Spleen (tissue), 11 donors: ENCODE measurements around the gene ICAM3. TPM values are rescaled to one million over a fixed set of nuclear protein-coding genes. Genes with fewer than 3 reads are reported as not detected.
"Not testable (repeated sequence)": the region's sequence is repeated elsewhere in the genome, so short reads cannot be mapped to it uniquely, and the experiment has no call there.

Experiments used
- DNase-seq: peaks from one replicate; pipeline ENCODE4 v3.0.0-alpha.2; 2020
- H3K27ac ChIP-seq, 8 donors: fragments of 200-600 bp; sonication (generic) in 7 of 8; 1 replicate in 4 of 8; 2 replicates in 4 of 8; pipeline versions ENCODE4 v1.5.0 to v1.8.0; 2016 to 2021; ENCODE audit warnings: inconsistent platforms in 4 of 8, mild to moderate bottlenecking in 4 of 8, moderate library complexity in 1 of 8
- H3K27me3 ChIP-seq, 7 donors: fragments of 200-600 bp; sonication (generic) in 6 of 7; replicated peaks in 1 of 7; 1 replicate in 4 of 7; 2 replicates in 3 of 7; pipeline versions ENCODE4 v1.5.0 to v1.8.0; 2016 to 2021; ENCODE audit warnings: inconsistent platforms in 3 of 7, mild to moderate bottlenecking in 1 of 7
- H3K36me3 ChIP-seq, 6 donors: fragments of 200-600 bp; sonication (generic) in 5 of 6; 1 replicate in 4 of 6; 2 replicates in 2 of 6; pipeline versions ENCODE4 v1.5.0 to v1.8.0; 2016 to 2021; ENCODE audit warnings: inconsistent platforms in 2 of 6
- H3K4me1 ChIP-seq, 6 donors: fragments of 200-600 bp; sonication (generic) in 5 of 6; 1 replicate in 3 of 6; 2 replicates in 3 of 6; pipeline versions ENCODE4 v1.5.0 to v1.8.0; 2016 to 2021; ENCODE audit warnings: inconsistent platforms in 3 of 6
- H3K4me3 ChIP-seq, 8 donors: fragments of 200-600 bp; sonication (generic) in 7 of 8; 1 replicate in 4 of 8; 2 replicates in 4 of 8; pipeline versions ENCODE4 v1.5.0 to v1.8.0; 2016 to 2021; ENCODE audit warnings: inconsistent platforms in 4 of 8, mild to moderate bottlenecking in 4 of 8, moderate library complexity in 2 of 8
- H3K9me3 ChIP-seq, 8 donors: fragments of 200-600 bp; sonication (generic) in 7 of 8; 1 replicate in 4 of 8; 2 replicates in 4 of 8; pipeline versions ENCODE4 v1.5.0 to v1.8.0; 2016 to 2021; ENCODE audit warnings: inconsistent platforms in 4 of 8
- CTCF ChIP-seq, 11 experiments: fragments of 200-600 bp in 7 of 11; fragments of 450-650 bp in 4 of 11; sonication (generic) in 4 of 11; IDR thresholded peaks in 8 of 11; conservative IDR thresholded peaks in 3 of 11; 1 replicate in 7 of 11; 2 replicates in 4 of 11; pipeline versions ENCODE4 v1.4.0 to v1.8.0; 2016 to 2021; ENCODE audit warnings: antibody characterized with exemption in 11 of 11, inconsistent platforms in 4 of 11, mild to moderate bottlenecking in 1 of 11
- POLR2A ChIP-seq, 3 donors: fragments of 450-650 bp; IDR thresholded peaks; one replicate each; pipeline ENCODE4 v1.5.1; 2017; ENCODE audit warnings: antibody characterized with exemption in 3 of 3, mild to moderate bottlenecking in 1 of 3
- POLR2AphosphoS5 ChIP-seq, 3 donors: sonication (generic); formaldehyde crosslinking; IDR thresholded peaks; one replicate each; pipeline ENCODE4 v1.5.1; 2017; ENCODE audit warnings: antibody characterized with exemption in 3 of 3
- WGBS, 5 donors: extraction: QIAGEN DNeasy Blood & Tissue Kit in 3 of 5; methylation state at CpG; one replicate each; pipeline versions ENCODE4 v1.1.5 to v1.1.7; 2013 to 2018; 5-methylcytosine and 5-hydroxymethylcytosine counted together
- intact Hi-C: fragments of 100-400 bp; cut with DNase I; formaldehyde crosslinking; loops from one replicate; pipeline ENCODE4 v1.15.0; 2023; ENCODE audit warnings: low total_unique reads
- polyA plus RNA-seq, 3 donors: library from polyadenylated mRNA; stranded (reverse); fragments of 200-250 nt; gene quantifications; one replicate each; pipeline ENCODE4 v1.2.1, GENCODE V29; 2013
- total RNA-seq, 7 donors: library from RNA; depleted of rRNA in 3 of 7; stranded (reverse); fragments of >200 nt in 3 of 7; fragmentation: NEBNext Ultra II Directional in 4 of 7; extraction: Animal tissue kit (Norgen Biotek cat#: 25700) in 4 of 7; gene quantifications; one replicate each; pipeline versions ENCODE4 v1.1.0 to v1.2.1, GENCODE V29; 2016 to 2021
- donor health status: healthy with polysubstance abuse.
- donor health status: DM: no; HTN: no; CAD: no; lungs with moderate emphysema.
- donor health status: DM: no; HTN: no; CAD: no.
- donor health status: Bipolar disorder and iron deficiency.
- donor health status: healthy.
- donor health status: DM: no; HTN: no; CAD: no.
- donor health status: DM: yes; HTN: yes; CAD: no.

ICAM3 gene
- total and polyA plus RNA-seq, 10 donors, result 69.3 to 180 (median 111) TPM

GRCh38 chr19:10374931-10375330 is 35.5 kb upstream of the ICAM3 start:
- TF ChIP-seq CTCF (IDR thresholded peaks at IDR 0.05 in 8 of 11, conservative IDR thresholded peaks at IDR 0.05 in 3 of 11) (no peak), POLR2AphosphoS5 (IDR thresholded peaks at IDR 0.05) (no peak), POLR2A (IDR thresholded peaks at IDR 0.05) (no peak)

DNA sequence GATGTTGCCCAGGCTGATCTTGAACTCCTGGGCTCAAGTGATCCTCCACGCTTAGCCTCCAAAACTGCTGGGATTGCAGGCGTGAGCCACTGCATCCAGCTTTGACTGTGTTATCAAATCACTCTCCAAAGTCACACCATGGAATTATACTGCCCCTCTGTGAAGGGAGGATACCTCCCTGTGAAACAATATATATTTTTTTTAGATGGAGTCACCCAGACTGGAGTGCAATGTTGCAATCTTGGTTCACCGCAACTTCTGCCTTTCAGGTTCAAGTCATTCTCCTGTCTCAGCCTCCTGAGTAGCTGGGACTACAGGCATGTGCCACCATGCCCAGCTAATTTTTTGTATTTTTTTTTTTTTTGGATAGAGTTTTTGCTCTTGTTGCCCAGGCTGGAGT is 33.3 kb upstream of the ICAM3 start:
- WGBS, 5 donors, result 68 to 85% (median 81%) methylated on average over 3 of the region's 3 CpGs
- intact Hi-C loops, result no loop called here
- no peak for DNase-seq
- no peak overlapping the region for H3K4me3 ChIP-seq
- peaks cover 0 to 97% (median 54%) of the 10 kb centered on the region in 6 donors for H3K36me3 ChIP-seq
- H3K4me1 ChIP-seq, result peaks cover 0 to 44% (median 16%) of the 10 kb centered on the region in 6 donors
- TF ChIP-seq CTCF (IDR thresholded peaks at IDR 0.05 in 8 of 11, conservative IDR thresholded peaks at IDR 0.05 in 3 of 11) (no peak), POLR2A (IDR thresholded peaks at IDR 0.05) (no peak), POLR2AphosphoS5 (IDR thresholded peaks at IDR 0.05) (no peak)
- no peaks in the 10 kb centered on the region for H3K9me3 ChIP-seq
- peak overlapping the region in 7 of 8 donors; percentile 49 to 87 (median 73) for H3K27ac ChIP-seq
- no peaks in the 10 kb centered on the region for H3K27me3 ChIP-seq

More at GRCh38 chr19:10374931-10375330, 35.5 kb upstream of the ICAM3 start:
- intact Hi-C loops, result no loop called here
- WGBS, 5 donors, result 76 to 89% (median 81%) methylated on average over 5 of the region's 5 CpGs
- H3K36me3 ChIP-seq, result peaks cover 0 to 90% (median 40%) of the 10 kb centered on the region in 6 donors
- H3K9me3 ChIP-seq, result no peaks in the 10 kb centered on the region
- no peak overlapping the region for H3K4me3 ChIP-seq
- no peaks in the 10 kb centered on the region for H3K27me3 ChIP-seq
- H3K4me1 ChIP-seq, result peaks cover 10 to 63% (median 31%) of the 10 kb centered on the region in 6 donors
- peak overlapping the region in 1 of 8 donors; percentile 18 for H3K27ac ChIP-seq
- no peak for DNase-seq

GRCh38 chr19:10368101-10368803 is 28.8 kb upstream of the ICAM3 start:
- no peak for DNase-seq
- Histone ChIP-seq H3K27ac (no peak overlapping the region), H3K36me3 (peaks cover 0 to 100% (median 83%) of the 10 kb centered on the region in 6 donors), H3K4me1 (peaks cover 0 to 12% (median 4%) of the 10 kb centered on the region in 6 donors), H3K27me3 (no peaks in the 10 kb centered on the region), H3K4me3 (no peak overlapping the region), H3K9me3 (no peaks in the 10 kb centered on the region)
- WGBS, 5 donors, result 91 to 95% (median 92%) methylated on average over 12 to 15 of the region's 15 CpGs
- intact Hi-C loops, result no loop called here
- no peak for TF ChIP-seq POLR2A (IDR thresholded peaks at IDR 0.05)
- no peak for TF ChIP-seq CTCF (IDR thresholded peaks at IDR 0.05 in 8 of 11, conservative IDR thresholded peaks at IDR 0.05 in 3 of 11)
- no peak for TF ChIP-seq POLR2AphosphoS5 (IDR thresholded peaks at IDR 0.05)

DNA sequence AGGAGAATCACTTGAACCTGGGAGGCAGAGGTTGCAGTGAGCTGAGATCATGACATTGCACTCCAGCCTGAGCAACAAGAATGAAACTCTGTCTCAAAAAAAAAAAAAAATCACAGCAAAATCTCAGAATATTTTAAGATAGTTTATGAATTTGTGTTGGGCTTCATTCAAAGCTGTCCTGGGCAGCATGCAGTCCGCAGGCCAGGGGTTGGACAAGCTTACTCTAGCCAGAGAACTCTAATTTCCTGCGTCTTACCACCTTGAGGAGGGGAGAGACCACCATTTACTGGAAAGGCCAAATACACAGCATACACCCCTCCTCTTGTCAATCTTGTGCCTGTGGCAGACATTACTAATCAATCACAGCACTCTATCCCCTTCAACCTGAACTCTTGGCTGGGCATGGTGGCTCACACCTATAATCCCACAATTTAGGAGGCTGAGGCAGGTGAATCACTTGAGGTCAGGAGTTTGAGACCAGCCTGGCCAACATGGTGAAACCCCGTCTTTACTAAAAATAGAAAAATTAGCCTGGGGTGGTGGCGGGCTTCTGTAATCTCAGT is 27.6 kb upstream of the ICAM3 start:
- intact Hi-C loops, DNase-seq, H3K9me3 ChIP-seq, H3K27ac ChIP-seq, H3K4me3 ChIP-seq, H3K4me1 ChIP-seq, H3K27me3 ChIP-seq: not testable (repeated sequence)
- H3K36me3 ChIP-seq, result peaks cover 0 to 100% (median 96%) of the 10 kb centered on the region in 6 donors
- WGBS, 5 donors, result 95 to 100% (median 98%) methylated on average over 4 of the region's 4 CpGs
